Activated T-helper 1 cell treated with Interleukin-2 at 50 U/mL for 16 hours (primary cell): ENCODE measurements around the gene AKAP10.
"Not testable (repeated sequence)": the region's sequence is repeated elsewhere in the genome, so short reads cannot be mapped to it uniquely, and the experiment has no call there.

ENCODE experiments used
- DNase-seq: peaks from one replicate; pipeline ENCODE4 v3.0.0-alpha.2; 2020; ENCODE audit warnings: low read depth

AKAP10 gene, protein sequence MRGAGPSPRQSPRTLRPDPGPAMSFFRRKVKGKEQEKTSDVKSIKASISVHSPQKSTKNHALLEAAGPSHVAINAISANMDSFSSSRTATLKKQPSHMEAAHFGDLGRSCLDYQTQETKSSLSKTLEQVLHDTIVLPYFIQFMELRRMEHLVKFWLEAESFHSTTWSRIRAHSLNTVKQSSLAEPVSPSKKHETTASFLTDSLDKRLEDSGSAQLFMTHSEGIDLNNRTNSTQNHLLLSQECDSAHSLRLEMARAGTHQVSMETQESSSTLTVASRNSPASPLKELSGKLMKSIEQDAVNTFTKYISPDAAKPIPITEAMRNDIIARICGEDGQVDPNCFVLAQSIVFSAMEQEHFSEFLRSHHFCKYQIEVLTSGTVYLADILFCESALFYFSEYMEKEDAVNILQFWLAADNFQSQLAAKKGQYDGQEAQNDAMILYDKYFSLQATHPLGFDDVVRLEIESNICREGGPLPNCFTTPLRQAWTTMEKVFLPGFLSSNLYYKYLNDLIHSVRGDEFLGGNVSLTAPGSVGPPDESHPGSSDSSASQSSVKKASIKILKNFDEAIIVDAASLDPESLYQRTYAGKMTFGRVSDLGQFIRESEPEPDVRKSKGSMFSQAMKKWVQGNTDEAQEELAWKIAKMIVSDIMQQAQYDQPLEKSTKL

DNA sequence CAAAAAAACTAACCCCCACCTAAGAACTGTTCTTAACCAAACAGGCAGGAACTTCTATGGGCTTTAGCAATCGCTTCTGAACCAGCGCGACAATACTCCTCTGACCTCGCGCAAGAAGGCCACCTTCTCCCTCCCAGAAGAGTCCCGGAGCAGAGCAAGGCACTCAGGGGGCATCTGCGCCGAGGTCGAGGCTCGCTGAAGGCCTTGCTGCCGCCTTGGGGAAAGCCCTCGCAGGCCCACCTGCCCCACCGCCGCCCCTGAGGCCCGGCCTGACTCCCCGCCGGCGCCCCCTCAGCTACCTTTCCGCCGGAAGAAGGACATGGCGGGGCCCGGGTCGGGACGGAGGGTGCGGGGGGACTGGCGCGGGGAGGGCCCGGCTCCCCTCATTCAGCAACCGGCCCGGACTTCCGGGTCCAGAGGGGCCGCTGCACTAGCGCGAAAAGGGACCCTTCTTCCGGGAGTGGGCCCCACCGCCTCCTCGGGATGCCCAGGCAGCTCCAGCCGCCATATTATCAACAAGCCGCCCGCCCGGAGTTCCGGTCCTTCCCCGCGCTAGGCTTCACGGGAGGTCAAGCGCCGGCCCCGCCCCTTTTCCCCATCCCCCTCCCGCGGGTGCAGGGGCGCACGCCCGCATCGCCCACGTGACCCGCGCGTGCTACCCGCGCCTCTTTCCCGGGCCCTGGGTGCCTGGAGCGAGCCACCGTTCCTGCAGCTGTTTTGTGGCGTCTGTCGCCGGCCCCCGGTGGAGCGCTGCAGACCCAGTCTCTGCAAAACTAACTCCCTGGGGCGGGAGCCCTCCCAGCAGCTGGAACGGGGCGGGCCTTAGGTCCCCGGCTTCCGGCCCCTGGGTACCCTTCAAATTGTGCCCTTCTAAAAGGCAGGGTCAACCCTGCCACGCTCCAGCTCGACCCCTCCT lies at the start of gene AKAP10:
Gene AKAP10, minus strand, starts transcription at position 536 of the 916 bp plus-strand sequence. Its CDS starts 149 bp downstream, at position 387.
- DNase-seq, result peak; percentile 85

DNA sequence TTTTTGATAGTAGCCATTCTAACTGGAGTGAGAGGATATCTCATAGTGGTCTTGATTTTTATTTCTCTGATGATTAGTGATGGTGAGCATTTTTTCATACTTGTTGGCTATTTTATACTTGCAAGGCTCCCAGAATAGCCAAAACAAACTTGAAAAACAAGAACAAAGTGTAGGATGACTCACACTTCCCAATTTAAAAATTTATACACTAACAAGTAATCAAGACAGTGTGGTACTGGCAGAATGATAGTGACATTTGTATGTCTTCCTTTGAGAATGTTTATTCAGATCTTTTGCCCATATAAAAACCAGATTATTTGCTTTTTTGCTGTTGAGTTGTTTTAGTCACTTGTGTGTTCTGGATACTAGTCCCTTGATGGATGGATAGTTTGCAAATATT lies 49.3 kb upstream of the AKAP10 start:
- no peak for DNase-seq

DNA sequence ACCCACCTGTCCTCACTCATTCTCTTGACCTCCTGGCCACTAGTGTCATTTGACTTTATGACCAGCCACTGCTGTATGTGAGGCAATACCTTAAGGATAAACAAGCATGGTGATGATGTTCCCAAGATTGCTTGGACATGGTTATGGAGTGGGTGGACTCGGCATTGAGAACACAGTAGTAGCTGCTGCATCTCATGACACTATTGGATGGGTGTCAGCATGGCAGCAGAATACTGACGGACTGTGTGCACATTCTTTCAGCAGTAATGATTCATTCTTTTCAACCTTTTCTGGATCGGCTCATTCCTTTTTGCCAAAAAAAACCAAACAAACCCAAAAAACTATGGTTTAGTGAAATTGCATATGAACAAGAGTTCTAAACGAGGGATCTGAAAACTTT lies 45.1 kb upstream of the AKAP10 start:
- no peak for DNase-seq

DNA sequence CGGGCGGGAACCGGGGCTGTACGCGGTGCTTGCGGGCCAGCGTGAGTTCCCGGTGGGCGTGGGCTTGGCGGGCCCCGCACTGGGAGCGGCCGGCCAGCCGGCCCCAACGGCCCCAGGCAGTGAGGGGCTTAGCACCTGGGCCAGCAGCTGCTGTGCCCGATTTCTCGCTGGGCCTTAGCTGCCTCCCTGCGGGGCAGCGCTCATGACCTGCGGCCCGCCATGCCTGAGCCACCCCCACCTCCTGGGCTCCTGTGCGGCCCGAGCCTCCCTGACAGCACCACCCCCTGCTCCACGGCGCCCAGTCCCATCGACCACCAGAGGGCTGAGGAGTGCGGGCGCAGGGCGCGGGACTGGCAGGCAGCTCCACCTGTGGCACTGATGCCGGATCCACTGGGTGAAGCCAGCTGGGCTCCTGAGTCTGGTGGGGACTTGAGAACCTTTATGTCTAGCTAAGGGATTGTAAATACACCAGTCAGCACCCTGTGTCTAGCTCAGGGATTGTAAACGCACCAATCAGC lies 38.9 kb upstream of the AKAP10 start:
- not testable (repeated sequence) for DNase-seq

DNA sequence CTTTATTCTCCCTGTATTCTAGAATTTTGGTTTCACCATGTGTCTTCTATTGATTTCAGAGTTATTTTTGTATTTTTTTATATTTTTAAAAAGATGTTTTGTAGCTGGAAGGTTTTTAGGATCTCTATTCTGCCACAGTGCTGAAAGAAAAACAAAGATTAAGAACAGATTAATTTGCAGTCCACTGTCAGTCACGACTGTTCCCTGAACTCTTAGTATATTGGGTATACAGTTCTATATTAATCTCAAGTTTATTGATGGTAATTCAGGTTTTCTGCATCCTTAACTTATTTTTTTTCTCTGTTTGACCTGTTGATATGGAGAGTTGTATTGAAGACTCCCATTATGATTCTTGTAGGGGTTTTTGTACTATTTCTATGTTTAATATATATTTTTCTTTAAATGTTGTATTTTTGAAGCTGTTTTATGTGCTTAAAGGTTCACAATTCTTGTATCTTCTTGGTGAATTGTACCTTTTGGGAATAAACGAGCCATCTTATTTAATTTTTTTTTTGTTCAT lies 34.4 kb upstream of the AKAP10 start:
- no peak for DNase-seq

DNA sequence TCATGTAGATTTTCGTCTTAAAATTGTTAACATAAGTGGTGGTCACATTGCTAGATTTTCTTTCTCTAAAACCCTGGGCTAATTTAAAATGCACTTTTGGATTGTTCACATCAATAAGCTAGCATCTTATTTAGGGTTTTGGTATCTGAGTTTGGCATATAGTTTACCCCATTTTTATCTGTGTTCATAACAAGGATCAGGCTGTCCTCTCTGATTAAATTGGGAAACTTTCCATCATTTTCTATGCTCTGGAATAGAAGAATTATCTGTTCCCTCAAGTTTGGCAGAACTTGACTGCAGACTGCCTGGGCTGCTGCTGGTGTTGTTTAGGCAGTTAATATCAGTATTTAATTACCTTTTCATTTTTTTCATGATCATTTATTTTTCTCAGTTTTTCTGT lies 33.3 kb upstream of the AKAP10 start:
- DNase-seq, result no peak

DNA sequence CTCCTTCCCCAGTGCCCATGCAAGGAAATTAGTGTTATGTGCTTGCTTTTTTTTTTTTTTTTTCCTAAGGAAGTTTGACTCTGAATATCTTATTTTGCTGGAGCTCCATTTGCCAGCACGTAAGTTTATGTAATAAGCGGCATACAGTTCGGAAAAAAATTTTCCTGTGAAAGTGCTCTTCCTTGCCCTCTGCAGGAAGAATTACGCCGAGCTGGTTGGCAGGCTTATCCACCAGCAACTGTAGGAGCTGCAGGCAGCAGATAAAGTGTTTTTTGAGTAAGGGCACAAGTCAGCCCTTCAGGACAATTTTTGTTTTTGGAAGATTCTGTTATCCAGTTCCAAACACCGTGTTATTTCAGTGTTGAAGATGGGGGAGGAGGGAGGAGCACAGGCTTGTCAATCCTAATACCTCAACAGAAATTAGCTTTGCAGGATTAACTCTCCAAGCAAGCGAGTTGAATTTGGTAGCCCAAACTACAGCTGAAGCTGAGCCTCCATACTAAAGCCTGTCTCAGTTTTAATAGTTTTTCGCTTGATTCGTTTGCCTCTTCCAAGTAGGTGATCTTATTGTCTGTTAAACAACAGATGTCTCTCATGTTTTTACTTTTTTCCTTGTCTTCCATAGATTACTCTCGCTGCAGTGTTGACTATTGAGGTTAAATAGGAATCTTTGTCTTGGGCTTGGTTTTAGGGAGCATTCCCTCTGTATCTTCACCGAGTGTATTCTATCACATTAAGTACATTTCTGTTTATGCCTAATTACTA lies 32.7 kb upstream of the AKAP10 start:
- DNase-seq, result no peak

DNA sequence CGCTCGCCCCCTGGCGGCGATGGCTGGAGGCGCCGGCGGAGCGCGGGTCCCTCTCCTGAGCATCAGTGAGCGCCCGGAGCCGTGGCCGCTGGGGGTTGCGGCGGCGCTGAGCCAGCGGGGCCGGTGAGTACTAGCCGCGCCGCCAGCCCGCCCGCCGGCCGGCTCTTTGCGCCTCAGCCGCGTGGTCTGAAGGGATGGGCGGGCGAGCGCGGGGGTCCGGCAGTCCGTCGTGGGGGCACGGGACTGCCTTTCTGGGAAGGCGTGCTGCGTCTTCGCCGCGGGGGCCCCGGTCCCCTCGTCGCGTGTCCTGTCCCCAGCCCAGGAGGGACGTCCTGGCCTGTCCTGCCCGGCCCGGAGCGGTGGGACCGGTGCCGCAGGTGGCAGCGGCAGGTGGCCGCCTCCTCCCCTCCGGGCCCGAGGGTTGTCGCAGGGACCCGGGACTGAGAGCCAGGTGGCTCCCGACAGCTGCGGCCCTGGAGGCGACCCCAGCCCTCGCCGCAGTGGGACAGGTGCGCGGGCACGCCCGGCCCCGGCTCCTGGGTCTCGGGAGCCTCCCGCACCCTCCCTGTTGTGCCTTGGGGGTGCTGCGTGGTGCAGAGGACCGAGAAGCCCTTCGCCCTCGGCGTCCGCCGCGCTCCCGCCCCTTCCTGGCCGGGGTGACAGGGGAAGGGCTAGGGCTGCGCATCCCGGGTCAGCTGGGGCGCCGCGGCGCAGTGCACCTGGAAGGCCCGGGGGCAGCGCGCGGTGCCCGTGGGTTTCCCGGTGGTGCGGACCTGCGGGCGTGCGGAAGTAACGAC lies 31.9 kb upstream of the AKAP10 start, which contains the start of gene SPECC1:
Gene SPECC1, plus strand, starts transcription at position 58 of the 797 bp plus-strand sequence. CDS start 87,293 bp downstream, outside the sequence.
- peak; percentile 82 for DNase-seq

DNA sequence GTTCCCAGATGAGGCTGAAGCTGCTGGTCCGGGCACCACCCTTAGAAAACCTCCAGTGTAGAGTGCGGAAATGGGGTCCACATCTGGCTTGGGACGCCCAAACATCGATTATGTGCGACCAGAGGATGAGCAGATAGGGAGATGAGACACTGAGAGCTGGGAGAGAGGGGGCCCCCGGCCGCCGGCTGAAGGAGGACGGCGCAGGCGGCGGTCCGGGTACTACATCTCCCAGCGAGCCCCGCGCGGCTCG lies 31.3 kb upstream of the AKAP10 start:
- no peak for DNase-seq

DNA sequence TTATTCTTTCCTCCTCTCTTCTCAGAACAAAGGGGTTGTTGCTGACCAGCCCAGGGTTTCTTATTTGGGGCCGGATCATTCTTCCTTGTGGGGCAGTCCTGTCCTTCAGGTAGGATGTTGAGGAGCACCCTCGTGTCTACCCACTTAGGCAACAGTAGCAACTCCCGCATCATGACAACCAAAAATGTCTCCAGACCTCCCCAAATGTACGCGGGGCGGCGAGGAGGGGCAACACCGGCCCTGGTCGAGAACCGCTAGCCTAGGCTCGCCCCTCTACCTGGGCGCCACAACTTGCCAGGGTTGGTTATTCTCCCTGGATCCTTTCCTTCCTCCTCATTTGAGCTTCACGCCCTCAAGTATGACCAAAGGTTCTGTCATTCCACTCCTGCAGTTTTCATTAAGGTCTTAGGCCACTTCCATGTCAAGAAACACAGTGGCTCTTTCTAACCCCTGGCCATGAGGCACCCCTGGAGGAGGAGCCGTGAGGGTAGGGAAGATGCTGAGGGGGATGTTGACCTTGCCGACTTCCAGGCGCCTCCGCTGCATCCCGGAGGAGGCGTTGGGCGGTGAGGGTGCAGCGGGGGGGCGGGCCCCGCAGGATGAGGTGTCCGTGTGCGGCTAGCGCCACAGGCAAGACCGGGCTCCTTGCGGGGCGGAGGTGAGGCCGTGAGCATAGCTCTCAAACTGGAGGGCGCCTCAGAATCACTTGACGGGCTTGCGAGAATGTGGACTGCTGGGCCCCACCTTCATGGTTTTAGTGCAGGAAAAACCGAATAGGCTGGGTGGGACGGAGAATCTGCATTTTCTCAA lies 30.8 kb upstream of the AKAP10 start:
- DNase-seq, result no peak

DNA sequence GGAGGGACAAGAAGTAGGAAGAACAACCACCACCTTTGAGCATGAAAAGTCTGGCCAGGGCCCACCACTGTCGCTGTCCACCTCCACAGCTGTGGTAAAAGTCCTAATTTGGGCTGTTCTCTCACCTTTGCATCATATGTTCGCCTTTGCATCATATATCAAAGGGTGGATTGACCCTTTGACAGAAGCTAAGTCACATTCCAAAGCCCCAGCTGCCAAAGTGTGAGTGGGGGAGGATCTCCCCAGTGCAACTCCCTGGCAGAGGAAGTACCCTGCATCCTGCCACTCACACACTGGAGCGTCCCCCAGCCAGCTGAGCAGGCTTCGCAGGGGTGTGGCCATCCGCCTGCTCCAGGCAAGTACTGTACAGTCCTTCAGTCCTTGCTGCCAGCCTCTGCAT lies 18.9 kb upstream of the AKAP10 start:
- no peak for DNase-seq

DNA sequence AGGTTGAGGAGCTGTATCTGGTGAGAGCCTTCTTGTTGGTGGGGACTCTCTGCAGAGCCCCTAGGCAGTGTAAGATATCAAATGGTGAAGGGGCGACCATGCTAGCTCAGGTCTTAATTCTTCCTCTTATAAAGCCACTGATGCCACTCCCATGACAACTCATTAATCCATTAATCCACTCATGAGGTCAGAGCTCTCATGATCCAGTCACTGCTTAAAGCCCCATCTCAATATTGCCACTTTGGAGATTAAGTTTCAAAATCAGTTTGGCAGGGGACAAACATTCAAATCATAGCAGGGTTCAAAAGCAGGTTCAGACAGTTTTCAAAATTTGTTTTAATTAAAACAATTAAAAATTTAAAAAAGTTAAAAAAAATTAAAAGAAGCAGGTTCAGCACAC lies 18.5 kb upstream of the AKAP10 start:
- no peak for DNase-seq

DNA sequence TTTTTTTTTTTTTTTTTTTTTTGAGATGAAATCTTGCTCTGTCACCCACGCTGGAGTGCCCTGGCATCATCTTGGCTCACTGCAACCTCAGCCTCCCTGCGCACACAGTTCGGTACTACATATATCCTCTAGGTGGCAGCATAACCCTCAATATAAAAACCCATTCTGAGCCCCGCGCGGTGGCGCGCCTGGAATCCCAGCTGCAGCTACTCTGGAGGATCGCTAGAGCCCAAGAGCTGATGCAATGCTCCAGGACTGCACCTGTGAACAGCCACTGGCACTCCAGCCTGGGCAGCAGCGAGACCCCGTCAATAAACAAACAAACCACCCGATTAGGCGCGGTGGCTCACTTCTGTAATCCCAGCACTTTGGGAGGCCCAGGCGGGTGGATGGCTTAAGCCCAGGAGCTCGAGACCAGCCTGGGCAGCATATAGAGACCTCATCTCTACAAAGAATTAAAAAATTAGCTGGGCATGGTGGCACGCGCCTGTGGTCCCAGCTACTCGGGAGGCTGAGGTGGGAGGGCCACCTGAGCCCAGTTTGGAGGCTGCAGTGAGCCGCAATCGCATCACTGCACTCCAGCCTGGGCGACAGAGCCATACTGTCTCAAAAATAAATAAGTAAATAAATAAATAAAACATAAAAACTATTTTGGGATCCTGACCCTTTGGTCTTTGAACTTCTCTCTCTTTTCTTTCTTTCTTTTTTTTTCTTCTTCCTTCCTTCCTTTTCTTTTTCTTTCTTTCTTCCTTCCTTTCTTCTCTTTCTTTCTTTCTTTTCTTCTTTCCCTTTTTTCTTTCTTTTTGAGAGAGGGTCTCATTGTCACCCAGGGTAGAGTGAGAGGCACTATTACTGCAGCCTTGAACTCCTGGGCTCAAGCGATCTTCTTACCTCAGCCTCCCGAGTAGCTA lies 15.4 kb upstream of the AKAP10 start:
- peak; percentile 54 for DNase-seq

DNA sequence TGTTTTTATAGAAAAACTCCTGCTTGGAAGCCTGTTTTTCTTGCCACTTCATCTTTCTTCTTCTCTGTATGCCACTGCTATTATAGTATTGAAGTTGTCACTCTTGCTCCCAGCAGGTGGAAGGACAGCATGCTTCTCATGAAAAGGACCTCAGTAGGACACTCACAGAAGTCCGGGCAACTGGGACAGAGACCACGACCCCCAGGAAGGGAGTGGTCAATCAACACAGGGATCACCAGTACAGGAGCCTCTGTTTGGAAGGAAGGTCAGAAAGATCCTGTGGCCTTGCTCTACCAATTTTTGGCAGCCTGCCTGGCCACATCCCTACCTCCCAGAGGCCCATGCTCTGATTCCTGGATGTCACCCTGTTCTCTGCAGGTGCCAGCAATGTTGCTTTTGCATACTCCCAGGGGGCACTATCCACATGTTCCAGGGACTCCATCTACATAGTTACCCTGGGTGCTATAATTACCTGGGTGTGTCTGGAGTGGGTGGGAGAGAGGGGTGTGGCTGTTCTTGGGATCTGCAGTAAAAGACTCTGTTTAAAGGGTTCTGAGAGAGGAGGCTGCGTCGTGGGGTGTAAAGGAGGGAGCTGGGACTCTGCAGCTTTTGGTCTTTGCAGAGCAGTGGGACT lies 13.7 kb upstream of the AKAP10 start:
- no peak for DNase-seq

DNA sequence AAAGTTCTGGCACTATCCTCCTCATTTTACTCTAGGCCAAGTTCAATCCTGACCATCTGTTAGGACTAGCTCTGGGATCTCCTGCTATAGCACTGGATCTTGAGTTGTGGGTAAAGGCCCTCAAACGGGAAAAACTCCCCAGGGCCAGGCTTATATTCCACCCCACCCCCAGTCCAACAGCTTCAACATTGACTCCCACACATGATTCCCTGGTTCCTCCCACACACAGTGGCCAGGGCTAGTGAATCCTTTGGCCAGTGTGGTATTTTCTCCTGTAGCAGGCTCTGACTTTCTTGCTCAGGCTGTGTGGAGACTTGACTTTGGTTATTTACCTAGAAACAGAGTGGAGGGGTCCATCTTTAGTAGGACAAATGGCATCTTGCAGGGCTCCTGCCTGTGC lies 10.3 kb upstream of the AKAP10 start:
- DNase-seq, result no peak

DNA sequence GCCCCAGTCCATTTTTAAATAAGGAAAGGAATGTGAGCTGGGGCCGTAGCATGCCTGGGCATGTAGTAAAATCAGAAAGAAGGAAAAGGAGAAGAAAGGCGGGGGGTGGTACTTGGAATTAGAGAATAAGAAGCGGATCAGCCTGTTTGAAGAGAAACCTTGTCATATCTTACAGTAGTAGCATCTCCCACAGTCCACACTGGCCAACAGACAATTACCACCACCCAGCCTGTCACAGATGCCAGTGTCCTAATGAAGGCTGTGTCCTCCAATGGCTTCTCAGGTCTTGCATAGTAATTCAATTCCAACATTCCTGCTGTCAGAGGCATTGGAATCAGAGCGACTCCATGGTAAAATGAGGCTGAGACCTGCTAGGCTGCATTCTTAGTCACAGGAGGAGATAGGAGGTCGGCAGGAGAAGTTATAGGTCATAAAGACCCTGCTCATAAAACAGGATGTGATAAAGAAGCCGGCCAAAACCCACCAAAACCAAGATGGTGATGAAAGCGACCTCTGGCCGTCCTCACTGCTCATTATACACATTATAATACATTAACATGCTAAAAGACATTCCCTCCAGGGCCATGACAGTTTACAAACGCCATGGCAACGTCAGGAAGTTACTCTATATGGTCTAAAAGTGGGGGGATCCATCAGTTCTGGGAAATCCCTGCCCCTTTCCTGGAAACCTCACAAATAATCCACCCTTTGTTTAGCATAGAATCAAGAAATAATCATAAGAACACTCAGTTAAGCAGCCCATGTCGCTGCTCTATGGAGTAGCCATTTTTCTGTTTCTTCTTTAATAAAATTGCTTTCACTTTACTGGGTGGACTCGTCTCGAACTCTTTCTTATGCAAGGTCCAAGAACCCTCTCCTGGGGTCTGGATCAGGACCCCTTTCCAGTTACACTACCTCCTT lies 9.6 kb upstream of the AKAP10 start:
- DNase-seq, result no peak
